Measurements from ENCODE around the gene NFKBIZ.

- no peak for TF ChIP-seq CTCF (conservative IDR thresholded peaks at IDR 0.05)
- no peak for TF ChIP-seq ZFX (IDR thresholded peaks at IDR 0.05)
Measured at GRCh38 chr3:101840066-101840465, 9.2 kb upstream of the NFKBIZ start.
